Lung (tissue), 12 donors: ENCODE measurements around the gene CLASRP. TPM values are rescaled to one million over a fixed set of nuclear protein-coding genes. Genes with fewer than 3 reads are reported as not detected.
A peak's percentile ranks its signal among the peaks of the same experiment; 100 is the strongest.
"Not testable (repeated sequence)": the region's sequence is repeated elsewhere in the genome, so short reads cannot be mapped to it uniquely, and the experiment has no call there.

Experiments
- ATAC-seq: fragments of 200-7000 bp; cut with Tn5 transposase; one replicate; pipeline ENCODE4 v1.9.1; 2020; ENCODE audit warnings: moderate number of reproducible peaks; ENCODE audit not compliant: insufficient read depth, low FRiP score
- DNase-seq, 3 donors: peaks; one replicate each; pipeline ENCODE4 v3.0.0-alpha.2; 2013 to 2017
- H3K27ac ChIP-seq, 2 donors: one replicate each; pipeline ENCODE4 v1.5.1; 2013; ENCODE audit warnings: mild to moderate bottlenecking in 2 of 2, moderate library complexity in 2 of 2, control low read depth in 1 of 2, inconsistent platforms in 1 of 2, low read depth in 1 of 2, low read length in 1 of 2
- H3K27me3 ChIP-seq, 3 donors: one replicate each; pipeline ENCODE4 v1.5.1; 2013; ENCODE audit warnings: low read length in 2 of 3; ENCODE audit not compliant: control insufficient read depth in 3 of 3, insufficient read depth in 3 of 3
- H3K36me3 ChIP-seq, 4 donors: one replicate each; pipeline ENCODE4 v1.5.1; 2013; ENCODE audit warnings: low read length in 4 of 4, mild to moderate bottlenecking in 1 of 4, moderate library complexity in 1 of 4; ENCODE audit not compliant: control insufficient read depth in 4 of 4, insufficient read depth in 4 of 4
- H3K4me1 ChIP-seq, 5 donors: one replicate each; pipeline ENCODE4 v1.5.1; 2013; ENCODE audit warnings: low read length in 5 of 5, mild to moderate bottlenecking in 2 of 5, moderate library complexity in 1 of 5; ENCODE audit not compliant: control insufficient read depth in 5 of 5, insufficient read depth in 5 of 5
- H3K4me3 ChIP-seq: one replicate; pipeline ENCODE4 v1.5.1; 2013; ENCODE audit warnings: mild to moderate bottlenecking, control low read depth, moderate library complexity
- H3K9ac ChIP-seq, 2 donors: one replicate each; pipeline ENCODE4 v1.5.1; 2013; ENCODE audit warnings: low read length in 2 of 2, control low read depth in 1 of 2; ENCODE audit not compliant: insufficient read depth in 1 of 2
- H3K9me3 ChIP-seq, 4 donors: one replicate each; pipeline ENCODE4 v1.5.1; 2013; ENCODE audit warnings: low read length in 3 of 4, mild to moderate bottlenecking in 1 of 4, moderate library complexity in 1 of 4; ENCODE audit not compliant: control insufficient read depth in 4 of 4, insufficient read depth in 3 of 4
- CTCF ChIP-seq: IDR thresholded peaks from 2 replicates; pipeline ENCODE4 v1.5.1; 2012; ENCODE audit warnings: mild to moderate bottlenecking; ENCODE audit errors: control extremely low read depth, extremely low read depth
- WGBS, 2 donors: extraction: QIAGEN DNeasy Blood & Tissue Kit; methylation state at CpG; one replicate each; pipeline ENCODE4 v1.1.7; 2013; 5-methylcytosine and 5-hydroxymethylcytosine counted together
- polyA plus RNA-seq, 2 donors: library from polyadenylated mRNA; stranded (reverse); fragments of 200-250 nt; gene quantifications; one replicate each; pipeline ENCODE4 v1.2.1, GENCODE V29; 2013
- total RNA-seq, 2 donors: library from RNA; depleted of rRNA in 1 of 2; stranded (reverse); fragments of >200 nt in 1 of 2; gene quantifications; one replicate each; pipeline ENCODE4 v1.2.1, GENCODE V29; 2014 to 2021
- donor health status: control.
- donor health status: control.
- donor health status: Bipolar disorder and iron deficiency.
- donor health status: healthy.
- donor health status: DM: yes; HTN: yes; CAD: no.

The CLASRP gene
- total and polyA plus RNA-seq, 4 donors, result 23.9 to 107 (median 57.6) TPM

DNA sequence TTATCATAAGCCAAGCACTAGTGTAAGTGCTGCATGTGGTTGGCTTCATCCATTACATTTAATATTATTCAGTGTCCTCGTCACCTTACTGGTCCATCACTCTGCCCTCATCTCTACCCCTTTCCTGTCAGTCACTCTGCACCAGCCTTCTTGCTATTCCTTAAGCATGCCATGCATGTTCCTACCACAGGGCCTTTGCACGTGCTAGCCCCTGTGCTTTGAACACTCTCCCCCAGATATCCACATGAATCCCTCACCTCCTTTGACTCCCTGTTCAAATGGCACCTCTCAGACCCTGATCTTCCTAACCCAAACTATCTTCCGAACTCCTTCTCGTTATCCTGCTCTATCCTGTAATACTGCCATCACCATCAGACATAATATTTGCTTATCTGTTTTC is 40.8 kb upstream of the CLASRP start:
- WGBS, 2 donors, result 90 to 91% methylated on average over 4 of the region's 4 CpGs
- no peak overlapping the region for H3K4me3 ChIP-seq
- no peak overlapping the region for H3K27ac ChIP-seq
- no peak overlapping the region for H3K9ac ChIP-seq
- TF ChIP-seq CTCF, result no peak
- no peaks in the 10 kb centered on the region for H3K27me3 ChIP-seq
- H3K36me3 ChIP-seq, result peaks cover 0 to 7% (median 0%) of the 10 kb centered on the region in 4 donors
- peaks cover 0 to 7% (median 3%) of the 10 kb centered on the region in 5 donors for H3K4me1 ChIP-seq
- ATAC-seq, result no peak
- no peaks in the 10 kb centered on the region for H3K9me3 ChIP-seq
- DNase-seq, result no peak

DNA sequence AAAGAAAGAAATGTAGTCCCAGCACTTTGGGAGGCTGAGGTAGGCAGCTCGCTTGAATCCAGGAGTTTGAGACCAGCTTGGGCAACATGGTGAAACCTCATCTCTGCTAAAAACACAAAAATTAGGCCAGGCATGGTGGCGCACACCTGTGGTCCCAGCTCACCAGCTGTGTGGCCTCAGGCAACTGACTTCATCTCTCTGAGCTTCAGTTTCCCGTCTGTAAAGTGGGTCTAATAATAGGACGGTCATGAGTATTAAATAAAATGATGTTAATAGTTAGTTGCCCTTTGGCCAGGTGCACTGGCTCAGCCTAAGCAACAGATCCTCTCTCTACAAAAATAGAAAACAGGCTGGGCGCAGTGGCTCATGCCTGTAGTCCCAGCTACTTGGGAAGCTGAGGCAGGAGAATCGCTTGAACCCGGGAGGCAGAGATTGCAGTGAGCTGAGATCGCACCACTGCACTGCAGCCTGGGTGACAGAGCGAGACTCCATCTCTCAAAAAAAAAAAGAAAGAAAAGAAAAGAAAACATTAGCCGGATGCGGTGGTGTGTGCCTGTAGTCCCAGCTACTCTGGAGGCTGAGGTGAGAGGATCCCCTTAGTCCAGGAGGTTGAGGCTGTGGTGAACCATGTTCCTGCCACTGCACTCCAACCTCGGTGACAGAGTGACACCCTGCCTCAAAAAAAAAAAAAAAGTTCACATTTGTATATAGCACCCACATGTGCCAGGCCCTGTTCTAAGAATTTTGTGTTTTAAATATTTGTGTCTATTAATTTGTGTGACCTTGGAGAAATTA is 39.5 kb upstream of the CLASRP start:
- not testable (repeated sequence) for H3K27me3 ChIP-seq, DNase-seq
- 79 to 88% methylated on average over 12 of the region's 12 CpGs for WGBS, 2 donors

GRCh38 chr19:45000665-45001064 is 38.2 kb upstream of the CLASRP start:
- ATAC-seq, H3K36me3 ChIP-seq, H3K9me3 ChIP-seq, H3K9ac ChIP-seq, H3K27me3 ChIP-seq, DNase-seq, H3K4me1 ChIP-seq, H3K4me3 ChIP-seq: not testable (repeated sequence)
- 72 to 73% methylated on average over 19 of the region's 19 CpGs for WGBS, 2 donors
- peak overlapping the region in 1 of 2 donors; percentile 44 for H3K27ac ChIP-seq

More for the DNA sequence above, 39.5 kb upstream of the CLASRP start:
- not testable (repeated sequence) for H3K4me1 ChIP-seq, H3K4me3 ChIP-seq, H3K27ac ChIP-seq, H3K9ac ChIP-seq, ATAC-seq, H3K9me3 ChIP-seq, H3K36me3 ChIP-seq

DNA sequence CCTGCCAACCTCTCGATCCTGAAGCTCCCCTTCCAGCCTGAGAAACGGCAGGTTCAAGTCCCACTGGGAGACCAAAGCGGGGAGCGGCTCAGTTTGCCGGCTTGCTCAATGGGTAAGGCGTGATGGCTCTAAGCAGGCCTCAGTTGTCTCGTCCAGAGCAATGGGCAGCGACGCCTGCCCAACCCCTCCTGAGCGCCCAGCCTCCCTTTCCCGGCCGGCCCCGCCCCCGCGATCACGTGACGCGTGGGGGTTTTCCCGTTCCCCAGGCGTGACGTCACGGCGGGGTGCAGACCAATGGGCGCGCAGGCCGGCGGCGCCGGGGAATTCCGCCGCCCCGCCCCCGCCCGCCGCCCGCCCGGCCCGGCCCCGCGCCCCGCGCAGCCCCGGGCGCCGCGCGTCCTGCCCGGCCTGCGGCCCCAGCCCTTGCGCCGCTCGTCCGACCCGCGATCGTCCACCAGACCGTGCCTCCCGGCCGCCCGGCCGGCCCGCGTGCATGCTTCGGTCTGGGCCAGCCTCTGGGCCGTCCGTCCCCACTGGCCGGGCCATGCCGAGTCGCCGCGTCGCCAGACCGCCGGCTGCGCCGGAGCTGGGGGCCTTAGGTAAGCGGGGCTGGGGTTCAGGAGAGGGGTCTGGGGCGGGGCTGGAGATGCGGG is 37.6 kb upstream of the CLASRP start, which contains the start of gene RELB:
RELB (plus strand) TSS at position 378 of the 653 bp plus-strand sequence; CDS start at position 494, 116 bp downstream.
- DNase-seq (peak; percentile 88 to 94 (median 90)), ATAC-seq (peak; percentile 51)
- Histone ChIP-seq H3K4me1 (peaks cover 0 to 7% (median 3%) of the 10 kb centered on the region in 5 donors), H3K9me3 (no peaks in the 10 kb centered on the region), H3K27ac (peak within 1 kb of the TSS; percentile 96 to 97), H3K9ac (no peak within 1 kb of the TSS), H3K27me3 (no peaks in the 10 kb centered on the region), H3K36me3 (peaks cover 0 to 5% (median 0%) of the 10 kb centered on the region in 4 donors), H3K4me3 (peak within 1 kb of the TSS; percentile 69)
- TF ChIP-seq CTCF, result no peak
- WGBS, 2 donors, result 2 to 5% methylated on average over 38 to 79 of the region's 79 CpGs
